Endodermal cell (in vitro differentiated cells): ENCODE measurements around the gene KAZN. TPM values are rescaled to one million over a fixed set of nuclear protein-coding genes. Genes with fewer than 3 reads are reported as not detected.

ENCODE experiments used
- DNase-seq: peaks from one replicate; pipeline ENCODE4 v3.0.0-alpha.2; 2017
- H3K27ac ChIP-seq: 2 replicates; pipeline ENCODE4 v1.5.1; 2013; ENCODE audit warnings: mild to moderate bottlenecking, low read depth, low read length, moderate library complexity
- H3K27me3 ChIP-seq: 2 replicates; pipeline ENCODE4 v1.6.1; 2013; ENCODE audit warnings: mild to moderate bottlenecking, low read length, moderate library complexity; ENCODE audit not compliant: insufficient read depth, control insufficient read depth, poor library complexity, severe bottlenecking
- H3K36me3 ChIP-seq: 2 replicates; pipeline ENCODE4 v1.7.0; 2013; ENCODE audit warnings: mild to moderate bottlenecking, low read length, moderate library complexity; ENCODE audit not compliant: control insufficient read depth, insufficient read depth
- H3K4me1 ChIP-seq: one replicate; pipeline ENCODE4 v1.7.0; 2013; ENCODE audit warnings: low read length; ENCODE audit not compliant: control insufficient read depth, insufficient read depth
- H3K4me3 ChIP-seq: 2 replicates; pipeline ENCODE4 v1.5.1; 2013; ENCODE audit warnings: mild to moderate bottlenecking, low read length, moderate library complexity
- H3K9ac ChIP-seq: 2 replicates; pipeline ENCODE4 v1.6.1; 2013; ENCODE audit warnings: mild to moderate bottlenecking, low read length, moderate library complexity; ENCODE audit not compliant: poor library complexity, severe bottlenecking; ENCODE audit errors: extremely low read depth
- H3K9me3 ChIP-seq: 2 replicates; pipeline ENCODE4 v1.6.1; 2013; ENCODE audit warnings: mild to moderate bottlenecking, low read length, moderate library complexity; ENCODE audit not compliant: control insufficient read depth
- H3K27ac Mint-ChIP-seq: 2 replicates; pipeline ENCODE4 v1.8.0; 2020; ENCODE audit warnings: mixed read lengths
- H3K27me3 Mint-ChIP-seq: 2 replicates; pipeline ENCODE4 v1.8.0; 2021; ENCODE audit warnings: mild to moderate bottlenecking, mixed read lengths; ENCODE audit not compliant: insufficient read depth
- H3K36me3 Mint-ChIP-seq: 2 replicates; pipeline ENCODE4 v1.8.0; 2020; ENCODE audit warnings: low read depth, mixed read lengths
- H3K4me1 Mint-ChIP-seq: 2 replicates; pipeline ENCODE4 v1.8.0; 2020; ENCODE audit warnings: mixed read lengths
- H3K4me3 Mint-ChIP-seq: 2 replicates; pipeline ENCODE4 v1.8.0; 2020; ENCODE audit warnings: mild to moderate bottlenecking, moderate library complexity, mixed read lengths
- H3K9me3 Mint-ChIP-seq: 2 replicates; pipeline ENCODE4 v1.8.0; 2020; ENCODE audit warnings: mild to moderate bottlenecking, mixed read lengths
- CTCF ChIP-seq: fragments of 200-600 bp; sonication (generic); conservative IDR thresholded peaks from 2 replicates; pipeline ENCODE4 v1.5.0; 2021; ENCODE audit warnings: antibody characterized with exemption, mild to moderate bottlenecking
- WGBS, 2 experiments: methylation state at CpG; one replicate each; pipeline versions ENCODE4 v1.1.5 to v1.1.7; 2013; ENCODE audit warnings: missing lambda C conversion rate in 2 of 2, mixed read lengths in 1 of 2; ENCODE audit not compliant: insufficient coverage in 1 of 2, insufficient read length in 1 of 2; 5-methylcytosine and 5-hydroxymethylcytosine counted together
- total RNA-seq, 2 donors: library from RNA; stranded (reverse); fragmentation: NEBNext Ultra II Directional in 1 of 2; extraction: Animal tissue kit (Norgen Biotek cat#: 25700) in 1 of 2; gene quantifications; 2 replicates in 1 of 2; 3 replicates in 1 of 2; pipeline ENCODE4 v1.2.1, GENCODE V29; 2021

KAZN gene
- total RNA-seq, 2 donors from 2014 or later = 12.4 to 13.9 TPM

- H3K36me3 ChIP-seq = no peaks in the 10 kb centered on the region
- TF ChIP-seq CTCF = no peak
- H3K27me3 Mint-ChIP-seq = no peaks in the 10 kb centered on the region
These were observed 212.3 kb downstream of the KAZN start for GRCh38 chr1:14810595-14811361.

GRCh38 chr1:14811573-14811972 lies 213.1 kb downstream of the KAZN start:
- Mint-ChIP-seq H3K9me3 (peaks cover 25% of the 10 kb centered on the region), H3K36me3 (peaks cover 9% of the 10 kb centered on the region), H3K4me1 (no peaks in the 10 kb centered on the region), H3K4me3 (no peak overlapping the region), H3K27me3 (no peaks in the 10 kb centered on the region), H3K27ac (no peak overlapping the region)
- Histone ChIP-seq H3K9ac (no peak overlapping the region), H3K4me3 (no peak overlapping the region), H3K9me3 (peaks cover 15% of the 10 kb centered on the region), H3K27ac (no peak overlapping the region), H3K27me3 (no peaks in the 10 kb centered on the region), H3K4me1 (no peaks in the 10 kb centered on the region), H3K36me3 (no peaks in the 10 kb centered on the region)
- 92 to 94% methylated on average over 2 to 3 of the region's 3 CpGs for WGBS, 2 experiments
- no peak for DNase-seq
- TF ChIP-seq CTCF = no peak

More at GRCh38 chr1:14810595-14811361, 212.3 kb downstream of the KAZN start:
- no peak overlapping the region for H3K4me3 ChIP-seq
- peaks cover 23% of the 10 kb centered on the region for H3K9me3 ChIP-seq
- no peak overlapping the region for H3K27ac ChIP-seq
- 91 to 96% methylated on average over 4 to 8 of the region's 9 CpGs for WGBS, 2 experiments
- no peak overlapping the region for H3K27ac Mint-ChIP-seq
- H3K4me1 ChIP-seq = no peaks in the 10 kb centered on the region
- peaks cover 31% of the 10 kb centered on the region for H3K9me3 Mint-ChIP-seq
- H3K4me1 Mint-ChIP-seq = no peaks in the 10 kb centered on the region
- H3K36me3 Mint-ChIP-seq = peaks cover 12% of the 10 kb centered on the region
- no peak overlapping the region for H3K9ac ChIP-seq
- H3K4me3 Mint-ChIP-seq = no peak overlapping the region
- no peaks in the 10 kb centered on the region for H3K27me3 ChIP-seq
- no peak for DNase-seq

- no peak overlapping the region for H3K27ac ChIP-seq
- H3K9me3 ChIP-seq = peaks cover 9% of the 10 kb centered on the region
- H3K4me3 Mint-ChIP-seq = no peak overlapping the region
- WGBS, 2 experiments = 92 to 95% methylated on average over 3 to 4 of the region's 4 CpGs
- TF ChIP-seq CTCF = no peak
- H3K4me1 ChIP-seq = no peaks in the 10 kb centered on the region
- H3K27me3 ChIP-seq = no peaks in the 10 kb centered on the region
- H3K4me1 Mint-ChIP-seq = no peaks in the 10 kb centered on the region
- H3K4me3 ChIP-seq = no peak overlapping the region
- no peak overlapping the region for H3K27ac Mint-ChIP-seq
- H3K9ac ChIP-seq = no peak overlapping the region
- no peak for DNase-seq
- H3K9me3 Mint-ChIP-seq = peaks cover 19% of the 10 kb centered on the region
- peaks cover 2% of the 10 kb centered on the region for H3K36me3 Mint-ChIP-seq
- H3K36me3 ChIP-seq = no peaks in the 10 kb centered on the region
- no peaks in the 10 kb centered on the region for H3K27me3 Mint-ChIP-seq
These were observed 213.7 kb downstream of the KAZN start for GRCh38 chr1:14812189-14812588.
